WERI-Rb-1 (cell line): ENCODE data around the gene MYOF.

Experiments used
- DNase-seq: peaks from one replicate; pipeline ENCODE4 v3.0.0-alpha.2; 2020
- H3K27ac ChIP-seq: fragments of 250-450 bp; sonication (Bioruptor Pico); 2 replicates; pipeline ENCODE4 v1.5.1; 2020; ENCODE audit warnings: mild to moderate bottlenecking, moderate library complexity
- H3K27me3 ChIP-seq: fragments of 250-450 bp; sonication (Bioruptor Pico); 2 replicates; pipeline ENCODE4 v1.5.1; 2021; ENCODE audit warnings: mild to moderate bottlenecking, low read depth, moderate library complexity; ENCODE audit not compliant: insufficient read depth, severe bottlenecking
- H3K36me3 ChIP-seq: fragments of 250-450 bp; sonication (Bioruptor Pico); 2 replicates; pipeline ENCODE4 v1.5.1; 2020; ENCODE audit warnings: mild to moderate bottlenecking, moderate library complexity
- H3K4me3 ChIP-seq: 2 replicates; pipeline ENCODE4 v1.5.1; 2011; ENCODE audit warnings: low read depth, mild to moderate bottlenecking, control low read depth, low read length
- H3K9me3 ChIP-seq: fragments of 250-450 bp; sonication (Bioruptor Pico); 2 replicates; pipeline ENCODE4 v1.5.1; 2021; ENCODE audit warnings: mild to moderate bottlenecking, moderate library complexity; ENCODE audit not compliant: severe bottlenecking
- TF ChIP-seq, protein P1 (sequence below): IDR thresholded peaks from 2 replicates; pipeline ENCODE4 v1.5.1; 2011; ENCODE audit warnings: low read depth, mild to moderate bottlenecking, control low read depth, inconsistent platforms, low read length

Gene MYOF

GRCh38 chr10:93309062-93309461, 173.1 kb downstream of the MYOF start:
- no peaks in the 10 kb centered on the region for H3K27me3 ChIP-seq
- no peaks in the 10 kb centered on the region for H3K36me3 ChIP-seq
- H3K27ac ChIP-seq, result no peak overlapping the region
- TF ChIP-seq, protein P1, sequence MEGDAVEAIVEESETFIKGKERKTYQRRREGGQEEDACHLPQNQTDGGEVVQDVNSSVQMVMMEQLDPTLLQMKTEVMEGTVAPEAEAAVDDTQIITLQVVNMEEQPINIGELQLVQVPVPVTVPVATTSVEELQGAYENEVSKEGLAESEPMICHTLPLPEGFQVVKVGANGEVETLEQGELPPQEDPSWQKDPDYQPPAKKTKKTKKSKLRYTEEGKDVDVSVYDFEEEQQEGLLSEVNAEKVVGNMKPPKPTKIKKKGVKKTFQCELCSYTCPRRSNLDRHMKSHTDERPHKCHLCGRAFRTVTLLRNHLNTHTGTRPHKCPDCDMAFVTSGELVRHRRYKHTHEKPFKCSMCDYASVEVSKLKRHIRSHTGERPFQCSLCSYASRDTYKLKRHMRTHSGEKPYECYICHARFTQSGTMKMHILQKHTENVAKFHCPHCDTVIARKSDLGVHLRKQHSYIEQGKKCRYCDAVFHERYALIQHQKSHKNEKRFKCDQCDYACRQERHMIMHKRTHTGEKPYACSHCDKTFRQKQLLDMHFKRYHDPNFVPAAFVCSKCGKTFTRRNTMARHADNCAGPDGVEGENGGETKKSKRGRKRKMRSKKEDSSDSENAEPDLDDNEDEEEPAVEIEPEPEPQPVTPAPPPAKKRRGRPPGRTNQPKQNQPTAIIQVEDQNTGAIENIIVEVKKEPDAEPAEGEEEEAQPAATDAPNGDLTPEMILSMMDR, result no peak
- no peak for DNase-seq
- H3K9me3 ChIP-seq, result no peaks in the 10 kb centered on the region
- H3K4me3 ChIP-seq, result no peak overlapping the region

DNA sequence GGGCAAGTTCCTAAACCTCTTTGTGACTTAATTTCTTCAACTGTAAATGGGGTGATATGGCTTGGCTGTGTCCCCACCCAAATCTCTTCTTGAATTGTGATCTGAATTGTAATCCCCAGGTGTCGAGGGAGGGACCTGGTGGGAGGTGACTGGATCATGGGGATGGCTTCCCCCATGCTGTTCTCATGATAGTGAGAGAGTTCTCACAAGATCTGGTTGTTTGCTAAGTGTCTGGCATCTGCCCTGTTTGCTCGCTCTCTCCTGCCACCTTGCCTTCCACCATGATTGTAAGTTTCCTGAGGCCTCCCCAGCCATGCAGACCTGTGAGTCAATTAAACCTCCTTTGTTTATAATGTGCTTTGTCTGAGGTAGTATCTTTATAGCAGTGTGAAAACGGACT, 177.0 kb downstream of the MYOF start:
- Histone ChIP-seq H3K4me3 (no peak overlapping the region), H3K27me3 (no peaks in the 10 kb centered on the region), H3K27ac (no peak overlapping the region), H3K36me3 (no peaks in the 10 kb centered on the region), H3K9me3 (no peaks in the 10 kb centered on the region)
- TF ChIP-seq, protein P1, result no peak
- DNase-seq, result no peak

GRCh38 chr10:93300981-93301380, 181.2 kb downstream of the MYOF start:
- H3K27ac ChIP-seq, result no peak overlapping the region
- H3K36me3 ChIP-seq, result no peaks in the 10 kb centered on the region
- no peak overlapping the region for H3K4me3 ChIP-seq
- no peaks in the 10 kb centered on the region for H3K9me3 ChIP-seq
- TF ChIP-seq, protein P1, result no peak
- H3K27me3 ChIP-seq, result no peaks in the 10 kb centered on the region
- DNase-seq, result no peak

DNA sequence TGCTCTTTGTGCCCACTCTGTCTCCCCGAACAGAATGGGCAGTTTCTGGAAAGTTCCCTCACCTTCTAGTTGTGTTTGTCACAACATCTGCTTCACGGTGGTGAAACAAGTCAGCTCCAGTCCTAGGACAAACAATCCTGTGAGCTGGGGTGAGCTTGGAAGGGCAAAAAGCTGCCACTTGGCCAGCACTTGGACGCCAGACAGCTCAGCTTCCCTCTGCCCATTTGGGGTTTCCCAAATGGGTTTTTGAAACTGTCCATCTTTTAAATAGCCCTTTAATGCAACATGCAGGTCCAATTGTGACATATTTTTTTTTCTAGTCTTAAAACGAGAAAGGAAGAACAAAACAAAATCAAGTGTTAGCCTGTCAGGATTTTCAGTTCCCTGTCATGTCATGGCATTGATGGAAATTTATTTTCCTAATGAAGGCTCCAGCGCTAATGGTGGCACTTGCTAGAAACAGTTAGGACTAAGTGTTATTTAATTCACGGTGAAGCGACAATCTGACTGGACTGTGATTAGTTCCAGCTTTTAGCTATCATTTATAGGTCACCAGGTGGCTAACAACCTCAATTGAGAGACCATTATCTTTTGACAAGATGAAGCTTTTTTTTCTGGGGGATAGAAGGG, 181.7 kb downstream of the MYOF start:
- no peak for DNase-seq
- H3K9me3 ChIP-seq, result no peaks in the 10 kb centered on the region
- no peaks in the 10 kb centered on the region for H3K27me3 ChIP-seq
- H3K27ac ChIP-seq, result no peak overlapping the region
- TF ChIP-seq, protein P1, result no peak
- no peak overlapping the region for H3K4me3 ChIP-seq
- H3K36me3 ChIP-seq, result no peaks in the 10 kb centered on the region

DNA sequence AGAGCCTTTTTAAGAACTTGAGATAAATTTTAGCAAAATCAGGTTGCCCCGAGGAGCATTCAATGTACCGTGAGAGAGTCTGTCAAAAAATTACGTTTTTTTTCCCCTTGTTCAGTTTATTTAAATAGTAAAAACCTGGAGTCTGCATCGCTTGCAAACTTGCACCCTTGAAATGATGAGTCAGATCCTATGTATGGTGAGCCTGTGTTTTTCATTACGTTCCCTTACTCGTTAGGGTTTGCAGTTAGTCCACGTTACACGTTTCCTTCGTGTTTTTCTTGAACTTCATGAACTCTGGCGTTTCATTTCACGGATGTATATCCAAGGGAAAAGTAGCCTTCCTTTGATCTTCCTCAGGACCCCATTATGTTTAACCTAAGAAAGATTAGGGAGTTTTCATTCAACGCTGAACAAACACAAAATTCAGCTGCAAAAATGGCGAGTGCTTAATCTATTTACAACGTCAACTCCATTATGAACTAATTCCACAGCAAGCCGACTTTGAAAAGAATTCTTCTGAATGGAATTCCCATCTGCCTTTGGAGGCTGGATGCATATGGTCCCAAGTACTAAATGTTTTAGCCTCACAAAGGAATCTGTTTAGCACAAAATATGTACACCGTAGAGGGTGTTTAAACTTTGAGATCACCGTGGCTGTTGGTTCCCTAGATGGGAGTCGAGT, 182.4 kb downstream of the MYOF start:
- H3K4me3 ChIP-seq, result no peak overlapping the region
- TF ChIP-seq, protein P1, result no peak
- H3K36me3 ChIP-seq, result no peaks in the 10 kb centered on the region
- no peaks in the 10 kb centered on the region for H3K27me3 ChIP-seq
- no peak for DNase-seq
- H3K27ac ChIP-seq, result no peak overlapping the region
- H3K9me3 ChIP-seq, result no peaks in the 10 kb centered on the region

GRCh38 chr10:93299195-93299594, 182.9 kb downstream of the MYOF start:
- Histone ChIP-seq H3K4me3 (no peak overlapping the region), H3K27ac (no peak overlapping the region), H3K36me3 (no peaks in the 10 kb centered on the region), H3K27me3 (no peaks in the 10 kb centered on the region), H3K9me3 (no peaks in the 10 kb centered on the region)
- no peak for DNase-seq
- TF ChIP-seq, protein P1, result no peak
